HepG2 (cell line): ENCODE data around the gene LYPD6B. TPM values are rescaled to one million over a fixed set of nuclear protein-coding genes. Genes with fewer than 3 reads are reported as not detected.

Experiments used
- ATAC-seq: fragments of 200-7000 bp; cut with Tn5 transposase; 3 replicates; pipeline ENCODE4 v1.9.1; 2020; ENCODE audit warnings: mild to moderate bottlenecking, moderate library complexity
- BruUV-seq: library from RNA; stranded (reverse); fragments of 400-500 nt; replicated peaks from 2 replicates; lab custom pipeline; 2021; lab: Mats Ljungman, UMichigan
- CTCF ChIA-PET: fragments of 300-600 bp; formaldehyde crosslinking; extraction: SDS; loops from one replicate; lab custom pipeline; 2021; ENCODE audit warnings: low total read pairs, inconsistent platforms, low intra/inter-chr PET ratio; lab: Yijun Ruan, JAX
- POLR2A ChIA-PET: fragments of 350-600 bp; sonication (Branson Sonifier 250); formaldehyde crosslinking; loops from one replicate; lab custom pipeline; 2020; ENCODE audit warnings: antibody characterized with exemption, inconsistent platforms; lab: Yijun Ruan, JAX
- DNase-seq: peaks from one replicate; pipeline ENCODE4 v3.0.0-alpha.2; 2015; ENCODE audit warnings: low spot score
- FAIRE-seq: peaks from 3 replicates; lab custom pipeline; 2011; peaks lifted over from hg19 to GRCh38; lab: Jason Lieb, UNC
- H2AFZ ChIP-seq: one replicate; pipeline ENCODE4 v1.6.1; 2011; ENCODE audit warnings: low read length, inconsistent platforms
- H3K27ac ChIP-seq: fragments of 300-600 bp; 3 replicates; pipeline ENCODE4 v1.8.0; 2011; ENCODE audit warnings: mixed run types, mild to moderate bottlenecking, mixed read lengths, low read length, inconsistent platforms; ENCODE audit not compliant: insufficient read depth; ENCODE audit errors: extremely low read length
- H3K27me3 ChIP-seq, 2 experiments: fragments of 200-600 bp in 1 of 2; 2 replicates in 1 of 2; 3 replicates in 1 of 2; pipeline versions ENCODE4 v1.6.0 to v1.8.0; 2011; ENCODE audit warnings: low read length in 2 of 2, mild to moderate bottlenecking in 2 of 2, moderate library complexity in 2 of 2, inconsistent platforms in 1 of 2; ENCODE audit not compliant: insufficient read depth in 2 of 2, control insufficient read depth in 1 of 2
- H3K36me3 ChIP-seq, 2 experiments: fragments of 200-600 bp in 1 of 2; replicated peaks in 1 of 2; 2 replicates in 1 of 2; 3 replicates in 1 of 2; pipeline versions ENCODE4 v1.5.1 to v1.8.0; 2011; ENCODE audit warnings: low read length in 2 of 2, inconsistent platforms in 1 of 2; ENCODE audit not compliant: insufficient read depth in 2 of 2, control insufficient read depth in 1 of 2
- H3K4me1 ChIP-seq: 2 replicates; pipeline ENCODE4 v1.5.1; 2012; ENCODE audit warnings: low read length, inconsistent platforms; ENCODE audit not compliant: insufficient read depth
- H3K4me2 ChIP-seq: 2 replicates; pipeline ENCODE4 v1.6.0; 2011; ENCODE audit warnings: low read depth, low read length, inconsistent platforms
- H3K4me3 ChIP-seq, 3 experiments: fragments of 200-600 bp in 1 of 3; sonication (generic), shearing (Covaris generic) in 1 of 3; replicated peaks in 1 of 3; 2 replicates each; pipeline ENCODE4 v1.5.1; 2011 to 2016; ENCODE audit warnings: low read length in 3 of 3, inconsistent platforms in 2 of 3, low read depth in 2 of 3, mild to moderate bottlenecking in 2 of 3, control low read depth in 1 of 3, mixed read lengths in 1 of 3; ENCODE audit not compliant: insufficient read depth in 1 of 3
- H3K79me2 ChIP-seq: one replicate; pipeline ENCODE4 v1.6.1; 2011; ENCODE audit warnings: low read length, inconsistent platforms; ENCODE audit not compliant: insufficient read depth
- H3K9ac ChIP-seq: 2 replicates; pipeline ENCODE4 v1.6.0; 2011; ENCODE audit warnings: mild to moderate bottlenecking, low read depth, low read length, inconsistent platforms; ENCODE audit not compliant: insufficient read depth
- H3K9me3 ChIP-seq: 2 replicates; pipeline ENCODE4 v1.5.1; 2012; ENCODE audit warnings: mild to moderate bottlenecking, low read length
- H4K20me1 ChIP-seq: 2 replicates; pipeline ENCODE4 v1.6.0; 2011; ENCODE audit warnings: inconsistent platforms, mild to moderate bottlenecking, low read length, moderate library complexity; ENCODE audit not compliant: insufficient read depth
- FIP1L1 ChIP-seq: fragments of 200-400 bp; formaldehyde crosslinking; IDR thresholded peaks from 2 replicates; pipeline ENCODE4 v1.6.1; 2018; ENCODE audit warnings: low read depth, mild to moderate bottlenecking, low read length, moderate library complexity, borderline replicate concordance; ENCODE audit not compliant: insufficient read depth
- KLF12 ChIP-seq: sonication (generic); formaldehyde crosslinking; IDR thresholded peaks from 2 replicates; pipeline ENCODE4 v1.4.0; 2020; ENCODE audit warnings: missing genetic modification reagents, borderline replicate concordance
- MIXL1 ChIP-seq: IDR thresholded peaks from 2 replicates; pipeline ENCODE4 v1.6.1; 2016
- SP5 ChIP-seq: IDR thresholded peaks from 2 replicates; pipeline ENCODE4 v1.6.1; 2016; ENCODE audit warnings: low read depth, borderline replicate concordance
- ZNF253 ChIP-seq: sonication (generic); formaldehyde crosslinking; IDR thresholded peaks from 2 replicates; pipeline ENCODE4 v1.8.0; 2022; ENCODE audit warnings: mild to moderate bottlenecking, missing genetic modification reagents, borderline replicate concordance
- ZNF33A ChIP-seq: sonication (generic); formaldehyde crosslinking; IDR thresholded peaks from 2 replicates; pipeline ENCODE4 v1.5.1; 2020; ENCODE audit warnings: missing genetic modification reagents, mild to moderate bottlenecking, moderate library complexity, borderline replicate concordance
- ZNF468 ChIP-seq: sonication (generic); formaldehyde crosslinking; IDR thresholded peaks from 2 replicates; pipeline ENCODE4 v1.8.0; 2022; ENCODE audit warnings: mild to moderate bottlenecking, moderate library complexity, missing genetic modification reagents
- ZNF550 ChIP-seq: sonication (generic); formaldehyde crosslinking; IDR thresholded peaks from 2 replicates; pipeline ENCODE4 v1.4.0; 2020; ENCODE audit warnings: mild to moderate bottlenecking, missing genetic modification reagents, borderline replicate concordance
- ZNF75D ChIP-seq: sonication (generic); formaldehyde crosslinking; IDR thresholded peaks from 2 replicates; pipeline ENCODE4 v1.8.1; 2023; ENCODE audit warnings: missing genetic modification reagents, mild to moderate bottlenecking, borderline replicate concordance
- WGBS: methylation state at CpG from one replicate; pipeline ENCODE4 v1.1.6; 2017; ENCODE audit warnings: low lambda C conversion rate; 5-methylcytosine and 5-hydroxymethylcytosine counted together
- in situ Hi-C: cut with HindIII; loops from 2 replicates; pipeline ENCODE4 v1.10.0; 2017; ENCODE audit warnings: low pct_unique_long_range_greater_than_20kb; ENCODE audit not compliant: extremely low pct_ligation_motif_present
- intact Hi-C: fragments of 100-400 bp; cut with micrococcal nuclease; formaldehyde crosslinking; loops from one replicate; pipeline ENCODE4 v1.10.0; 2022; ENCODE audit not compliant: unreplicated experiment
- polyA plus RNA-seq, 8 experiments: library from polyadenylated mRNA; depleted of rRNA in 3 of 8; stranded (reverse) in 7 of 8; unstranded in 1 of 8; fragments of >200 nt; fragmentation: Illumina TruSeq in 4 of 8; extraction: Trizol in 4 of 8; gene quantifications; 2 replicates each; pipeline versions ENCODE4 v1.2.1 to v1.2.3, GENCODE V29; 2011 to 2016; ENCODE audit warnings: low read depth in 4 of 8, missing spikeins in 1 of 8, mixed read lengths in 1 of 8; ENCODE audit not compliant: insufficient read depth in 1 of 8
- total RNA-seq, 5 experiments: library from RNA; depleted of rRNA; stranded (reverse); fragments of >200 nt; fragmentation: Illumina TruSeq; extraction: Trizol; gene quantifications; 2 replicates each; pipeline ENCODE4 v1.2.3, GENCODE V29; 2016; ENCODE audit warnings: low read depth in 1 of 5
- TF ChIP-seq, protein P1 (sequence below): IDR thresholded peaks from 2 replicates; pipeline ENCODE4 v1.6.1; 2012; ENCODE audit warnings: inconsistent platforms
- TF ChIP-seq, protein P2 (sequence below): fragments of 450-650 bp; IDR thresholded peaks from 2 replicates; pipeline ENCODE4 v1.6.1; 2017; ENCODE audit warnings: mild to moderate bottlenecking
- TF ChIP-seq, protein P3 (sequence below): sonication (generic); formaldehyde crosslinking; IDR thresholded peaks from 2 replicates; pipeline ENCODE4 v1.4.0; 2020; ENCODE audit warnings: missing genetic modification reagents
- TF ChIP-seq, protein P4 (sequence below): sonication (generic); formaldehyde crosslinking; IDR thresholded peaks from 2 replicates; pipeline ENCODE4 v1.4.0; 2020; ENCODE audit warnings: missing genetic modification reagents, mild to moderate bottlenecking, borderline replicate concordance
- TF ChIP-seq, protein P5 (sequence below): sonication (generic); formaldehyde crosslinking; conservative IDR thresholded peaks from 2 replicates; pipeline ENCODE4 v1.8.1; 2023; ENCODE audit warnings: missing genetic modification reagents

LYPD6B gene
- total and polyA plus RNA-seq, 2 of the 13 experiments (the other 11 are each of a cell fraction or from before 2014, with no cell fraction given) = not detected

DNA sequence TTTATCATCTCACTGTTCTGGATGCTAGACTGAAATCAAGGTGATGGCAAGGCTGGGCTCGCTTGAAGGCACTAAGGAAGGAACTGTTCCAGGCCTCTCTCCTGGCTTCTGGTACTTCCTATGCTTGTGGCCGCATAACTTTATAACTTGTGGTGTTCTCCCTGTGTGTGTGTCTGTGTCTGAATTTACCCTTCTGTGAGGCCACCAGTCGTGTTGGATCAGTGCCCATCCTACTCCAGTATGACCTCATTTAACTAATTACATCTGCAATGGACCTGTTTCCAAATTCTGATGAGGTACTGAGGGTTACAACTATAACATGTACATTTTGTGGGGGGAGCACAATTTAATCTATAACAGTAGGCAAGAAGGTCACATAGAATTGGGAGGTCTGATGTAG, 41.6 kb downstream of the LYPD6B start:
- DNase-seq = no peak
- Histone ChIP-seq H3K9me3 (no peaks in the 10 kb centered on the region), H3K4me1 (no peaks in the 10 kb centered on the region), H3K27me3 (peaks cover 0 to 13% of the 10 kb centered on the region in 2 experiments; a peak in 1 of 5 replicates), H3K9ac (no peak overlapping the region), H3K27ac (no peak overlapping the region), H2AFZ (no peak overlapping the region), H3K4me3 (no peak overlapping the region), H3K4me2 (no peak overlapping the region), H4K20me1 (no peaks in the 10 kb centered on the region), H3K79me2 (no peaks in the 10 kb centered on the region), H3K36me3 (no peaks in the 10 kb centered on the region)
- ChIA-PET POLR2A (no interaction called here), CTCF (no interaction called here)
- WGBS = 26% methylated on average over 3 of the region's 3 CpGs
- in situ Hi-C loops = no loop called here
- ATAC-seq = no peak
- no peak for FAIRE-seq
- BruUV-seq = no TSS peak
- intact Hi-C loops = no loop called here
- TF ChIP-seq, protein P1, sequence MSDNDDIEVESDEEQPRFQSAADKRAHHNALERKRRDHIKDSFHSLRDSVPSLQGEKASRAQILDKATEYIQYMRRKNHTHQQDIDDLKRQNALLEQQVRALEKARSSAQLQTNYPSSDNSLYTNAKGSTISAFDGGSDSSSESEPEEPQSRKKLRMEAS = no peak
- TF ChIP-seq ZNF75D (CRISPR knock-in tag) (no peak), KLF12 (CRISPR knock-in tag) (no peak), MIXL1 (CRISPR knock-in tag) (no peak), ZNF550 (CRISPR knock-in tag) (no peak), SP5 (CRISPR knock-in tag) (no peak), ZNF253 (CRISPR knock-in tag) (no peak), ZNF33A (CRISPR knock-in tag) (no peak), FIP1L1 (no peak), ZNF468 (CRISPR knock-in tag) (no peak)
- TF ChIP-seq, protein P2, sequence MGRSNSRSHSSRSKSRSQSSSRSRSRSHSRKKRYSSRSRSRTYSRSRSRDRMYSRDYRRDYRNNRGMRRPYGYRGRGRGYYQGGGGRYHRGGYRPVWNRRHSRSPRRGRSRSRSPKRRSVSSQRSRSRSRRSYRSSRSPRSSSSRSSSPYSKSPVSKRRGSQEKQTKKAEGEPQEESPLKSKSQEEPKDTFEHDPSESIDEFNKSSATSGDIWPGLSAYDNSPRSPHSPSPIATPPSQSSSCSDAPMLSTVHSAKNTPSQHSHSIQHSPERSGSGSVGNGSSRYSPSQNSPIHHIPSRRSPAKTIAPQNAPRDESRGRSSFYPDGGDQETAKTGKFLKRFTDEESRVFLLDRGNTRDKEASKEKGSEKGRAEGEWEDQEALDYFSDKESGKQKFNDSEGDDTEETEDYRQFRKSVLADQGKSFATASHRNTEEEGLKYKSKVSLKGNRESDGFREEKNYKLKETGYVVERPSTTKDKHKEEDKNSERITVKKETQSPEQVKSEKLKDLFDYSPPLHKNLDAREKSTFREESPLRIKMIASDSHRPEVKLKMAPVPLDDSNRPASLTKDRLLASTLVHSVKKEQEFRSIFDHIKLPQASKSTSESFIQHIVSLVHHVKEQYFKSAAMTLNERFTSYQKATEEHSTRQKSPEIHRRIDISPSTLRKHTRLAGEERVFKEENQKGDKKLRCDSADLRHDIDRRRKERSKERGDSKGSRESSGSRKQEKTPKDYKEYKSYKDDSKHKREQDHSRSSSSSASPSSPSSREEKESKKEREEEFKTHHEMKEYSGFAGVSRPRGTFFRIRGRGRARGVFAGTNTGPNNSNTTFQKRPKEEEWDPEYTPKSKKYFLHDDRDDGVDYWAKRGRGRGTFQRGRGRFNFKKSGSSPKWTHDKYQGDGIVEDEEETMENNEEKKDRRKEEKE = no peak
- TF ChIP-seq, protein P3, sequence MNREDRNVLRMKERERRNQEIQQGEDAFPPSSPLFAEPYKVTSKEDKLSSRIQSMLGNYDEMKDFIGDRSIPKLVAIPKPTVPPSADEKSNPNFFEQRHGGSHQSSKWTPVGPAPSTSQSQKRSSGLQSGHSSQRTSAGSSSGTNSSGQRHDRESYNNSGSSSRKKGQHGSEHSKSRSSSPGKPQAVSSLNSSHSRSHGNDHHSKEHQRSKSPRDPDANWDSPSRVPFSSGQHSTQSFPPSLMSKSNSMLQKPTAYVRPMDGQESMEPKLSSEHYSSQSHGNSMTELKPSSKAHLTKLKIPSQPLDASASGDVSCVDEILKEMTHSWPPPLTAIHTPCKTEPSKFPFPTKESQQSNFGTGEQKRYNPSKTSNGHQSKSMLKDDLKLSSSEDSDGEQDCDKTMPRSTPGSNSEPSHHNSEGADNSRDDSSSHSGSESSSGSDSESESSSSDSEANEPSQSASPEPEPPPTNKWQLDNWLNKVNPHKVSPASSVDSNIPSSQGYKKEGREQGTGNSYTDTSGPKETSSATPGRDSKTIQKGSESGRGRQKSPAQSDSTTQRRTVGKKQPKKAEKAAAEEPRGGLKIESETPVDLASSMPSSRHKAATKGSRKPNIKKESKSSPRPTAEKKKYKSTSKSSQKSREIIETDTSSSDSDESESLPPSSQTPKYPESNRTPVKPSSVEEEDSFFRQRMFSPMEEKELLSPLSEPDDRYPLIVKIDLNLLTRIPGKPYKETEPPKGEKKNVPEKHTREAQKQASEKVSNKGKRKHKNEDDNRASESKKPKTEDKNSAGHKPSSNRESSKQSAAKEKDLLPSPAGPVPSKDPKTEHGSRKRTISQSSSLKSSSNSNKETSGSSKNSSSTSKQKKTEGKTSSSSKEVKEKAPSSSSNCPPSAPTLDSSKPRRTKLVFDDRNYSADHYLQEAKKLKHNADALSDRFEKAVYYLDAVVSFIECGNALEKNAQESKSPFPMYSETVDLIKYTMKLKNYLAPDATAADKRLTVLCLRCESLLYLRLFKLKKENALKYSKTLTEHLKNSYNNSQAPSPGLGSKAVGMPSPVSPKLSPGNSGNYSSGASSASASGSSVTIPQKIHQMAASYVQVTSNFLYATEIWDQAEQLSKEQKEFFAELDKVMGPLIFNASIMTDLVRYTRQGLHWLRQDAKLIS (CRISPR knock-in tag) = no peak
- TF ChIP-seq, protein P4, sequence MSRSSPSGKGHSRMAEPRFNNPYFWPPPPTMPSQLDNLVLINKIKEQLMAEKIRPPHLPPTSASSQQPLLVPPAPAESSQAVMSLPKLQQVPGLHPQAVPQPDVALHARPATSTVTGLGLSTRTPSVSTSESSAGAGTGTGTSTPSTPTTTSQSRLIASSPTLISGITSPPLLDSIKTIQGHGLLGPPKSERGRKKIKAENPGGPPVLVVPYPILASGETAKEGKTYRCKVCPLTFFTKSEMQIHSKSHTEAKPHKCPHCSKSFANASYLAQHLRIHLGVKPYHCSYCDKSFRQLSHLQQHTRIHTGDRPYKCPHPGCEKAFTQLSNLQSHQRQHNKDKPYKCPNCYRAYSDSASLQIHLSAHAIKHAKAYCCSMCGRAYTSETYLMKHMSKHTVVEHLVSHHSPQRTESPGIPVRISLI (CRISPR knock-in tag) = no peak
- TF ChIP-seq, protein P5, sequence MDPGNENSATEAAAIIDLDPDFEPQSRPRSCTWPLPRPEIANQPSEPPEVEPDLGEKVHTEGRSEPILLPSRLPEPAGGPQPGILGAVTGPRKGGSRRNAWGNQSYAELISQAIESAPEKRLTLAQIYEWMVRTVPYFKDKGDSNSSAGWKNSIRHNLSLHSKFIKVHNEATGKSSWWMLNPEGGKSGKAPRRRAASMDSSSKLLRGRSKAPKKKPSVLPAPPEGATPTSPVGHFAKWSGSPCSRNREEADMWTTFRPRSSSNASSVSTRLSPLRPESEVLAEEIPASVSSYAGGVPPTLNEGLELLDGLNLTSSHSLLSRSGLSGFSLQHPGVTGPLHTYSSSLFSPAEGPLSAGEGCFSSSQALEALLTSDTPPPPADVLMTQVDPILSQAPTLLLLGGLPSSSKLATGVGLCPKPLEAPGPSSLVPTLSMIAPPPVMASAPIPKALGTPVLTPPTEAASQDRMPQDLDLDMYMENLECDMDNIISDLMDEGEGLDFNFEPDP = no peak
